K562 (cell line): ENCODE measurements around the gene KCTD11. TPM values are rescaled to one million over a fixed set of nuclear protein-coding genes. Genes with fewer than 3 reads are reported as not detected.

Experiments used
- polyA plus RNA-seq, 8 experiments: library from polyadenylated mRNA; depleted of rRNA in 4 of 8; stranded (reverse) in 5 of 8; unstranded in 3 of 8; fragments of >200 nt; fragmentation: Nextera tagmentation in 2 of 8; fragmentation: Illumina TruSeq in 1 of 8; extraction: Ambion mirVana in 2 of 8; extraction: Trizol in 1 of 8; gene quantifications; 2 replicates each; pipeline versions ENCODE4 v1.2.1 to v1.2.3, GENCODE V29; 2011 to 2014; ENCODE audit warnings: inconsistent platforms in 1 of 8, missing spikeins in 1 of 8
- small RNA-seq: library from RNA; depleted of rRNA; stranded (forward); fragments of <200 nt; gene quantifications from one replicate; pipeline ENCODE3, GENCODE V24; 2014
- total RNA-seq, 7 experiments: library from RNA; depleted of rRNA in 6 of 7; stranded (reverse); fragments of >200 nt in 6 of 7; fragmentation: Illumina TruSeq in 2 of 7; extraction: Trizol in 2 of 7; gene quantifications; 2 replicates each; pipeline versions ENCODE4 v1.2.1 to v1.2.3, GENCODE V29; 2011 to 2021; ENCODE audit warnings: low replicate concordance in 1 of 7

The KCTD11 gene
- total and polyA plus RNA-seq, 9 of the 15 experiments (the other 6 are each of a cell fraction or from before 2014, with no cell fraction given): 0.01 to 3.2 (median 2.5) TPM; not detected in 1

Small RNA genes lying within 50 kb of the gene (small RNA-seq; reads per million reads assigned to genes)
- gene AC026954.2: not detected

Other genes with a start within 250 kb of the KCTD11 start
Only the 7 nearest of the 36 such genes appear.
- 772 and 1,052 TPM in 2 replicates for gene EIF5A, start 44.5 kb upstream of the KCTD11 start, total RNA-seq (2014; rRNA removed)
- 407 and 468 TPM in 2 replicates for gene EIF5A, start 44.5 kb upstream of the KCTD11 start, total RNA-seq (2014; rRNA removed; fragmentation: Illumina TruSeq; extraction: Trizol)
- gene EIF5A, start 44.5 kb upstream of the KCTD11 start, total RNA-seq (2015; rRNA removed; fragmentation: Illumina TruSeq; extraction: Trizol): 519 and 545 TPM in 2 replicates
- 939 and 976 TPM in 2 replicates for gene EIF5A, start 44.5 kb upstream of the KCTD11 start, total RNA-seq (2021)
- 752 and 898 TPM in 2 replicates for gene EIF5A, start 44.5 kb upstream of the KCTD11 start, polyA plus RNA-seq (2011; rRNA removed)
- 1,163 and 1,198 TPM in 2 replicates for gene EIF5A, start 44.5 kb upstream of the KCTD11 start, polyA plus RNA-seq (2014; fragmentation: Illumina TruSeq; extraction: Trizol)
- 10 to 100 TPM; 22.9 to 82.7 TPM for gene EIF5A, start 44.5 kb upstream of the KCTD11 start, polyA plus RNA-seq (2014; fragmentation: Nextera tagmentation; extraction: Ambion mirVana)
- gene EIF5A, start 44.5 kb upstream of the KCTD11 start, polyA plus RNA-seq (2014; rRNA removed): 917 and 945 TPM in 2 replicates
- 60.5 and 75.7 TPM in 2 replicates for gene GPS2, start 36.8 kb upstream of the KCTD11 start, total RNA-seq (2014; rRNA removed)
- 35.6 and 37.0 TPM in 2 replicates for gene GPS2, start 36.8 kb upstream of the KCTD11 start, total RNA-seq (2014; rRNA removed; fragmentation: Illumina TruSeq; extraction: Trizol)
- 36.8 and 39.1 TPM in 2 replicates for gene GPS2, start 36.8 kb upstream of the KCTD11 start, total RNA-seq (2015; rRNA removed; fragmentation: Illumina TruSeq; extraction: Trizol)
- gene GPS2, start 36.8 kb upstream of the KCTD11 start, total RNA-seq (2021): 41.8 and 43.7 TPM in 2 replicates
- gene GPS2, start 36.8 kb upstream of the KCTD11 start, polyA plus RNA-seq (2011; rRNA removed): 18.4 and 22.4 TPM in 2 replicates
- 58.9 and 61.5 TPM in 2 replicates for gene GPS2, start 36.8 kb upstream of the KCTD11 start, polyA plus RNA-seq (2014; fragmentation: Illumina TruSeq; extraction: Trizol)
- gene GPS2, start 36.8 kb upstream of the KCTD11 start, polyA plus RNA-seq (2014; fragmentation: Nextera tagmentation; extraction: Ambion mirVana): 10 to 100 TPM; 18.3 to 21.1 TPM
- gene GPS2, start 36.8 kb upstream of the KCTD11 start, polyA plus RNA-seq (2014; rRNA removed): 45.6 and 47.6 TPM in 2 replicates
- gene NEURL4, start 22.8 kb upstream of the KCTD11 start, total RNA-seq (2014; rRNA removed): 10.5 and 15.2 TPM in 2 replicates
- gene NEURL4, start 22.8 kb upstream of the KCTD11 start, total RNA-seq (2014; rRNA removed; fragmentation: Illumina TruSeq; extraction: Trizol): 5.9 and 8.3 TPM in 2 replicates
- gene NEURL4, start 22.8 kb upstream of the KCTD11 start, total RNA-seq (2015; rRNA removed; fragmentation: Illumina TruSeq; extraction: Trizol): 13.5 and 13.9 TPM in 2 replicates
- 29.8 and 37.4 TPM in 2 replicates for gene NEURL4, start 22.8 kb upstream of the KCTD11 start, total RNA-seq (2021)
- gene NEURL4, start 22.8 kb upstream of the KCTD11 start, polyA plus RNA-seq (2011; rRNA removed): 11.5 and 18.4 TPM in 2 replicates
- gene NEURL4, start 22.8 kb upstream of the KCTD11 start, polyA plus RNA-seq (2014; fragmentation: Illumina TruSeq; extraction: Trizol): 18.0 and 19.7 TPM in 2 replicates
- under 1 TPM; 0.08 to 0.39 TPM for gene NEURL4, start 22.8 kb upstream of the KCTD11 start, polyA plus RNA-seq (2014; fragmentation: Nextera tagmentation; extraction: Ambion mirVana)
- gene NEURL4, start 22.8 kb upstream of the KCTD11 start, polyA plus RNA-seq (2014; rRNA removed): 23.9 and 25.3 TPM in 2 replicates
- gene ACAP1, start 15.6 kb upstream of the KCTD11 start, total RNA-seq (2014; rRNA removed): 4.0 and 6.3 TPM in 2 replicates
- gene ACAP1, start 15.6 kb upstream of the KCTD11 start, total RNA-seq (2014; rRNA removed; fragmentation: Illumina TruSeq; extraction: Trizol): 0.57 and 2.3 TPM in 2 replicates
- gene ACAP1, start 15.6 kb upstream of the KCTD11 start, total RNA-seq (2015; rRNA removed; fragmentation: Illumina TruSeq; extraction: Trizol): 2.0 and 2.3 TPM in 2 replicates
- gene ACAP1, start 15.6 kb upstream of the KCTD11 start, total RNA-seq (2021): 7.4 and 8.5 TPM in 2 replicates
- gene ACAP1, start 15.6 kb upstream of the KCTD11 start, polyA plus RNA-seq (2011; rRNA removed): 2.8 and 5.9 TPM in 2 replicates
- gene ACAP1, start 15.6 kb upstream of the KCTD11 start, polyA plus RNA-seq (2014; fragmentation: Illumina TruSeq; extraction: Trizol): 2.4 and 3.7 TPM in 2 replicates
- gene ACAP1, start 15.6 kb upstream of the KCTD11 start, polyA plus RNA-seq (2014; fragmentation: Nextera tagmentation; extraction: Ambion mirVana): under 1 TPM; 0.15 to 0.38 TPM
- 2.9 and 3.9 TPM in 2 replicates for gene ACAP1, start 15.6 kb upstream of the KCTD11 start, polyA plus RNA-seq (2014; rRNA removed)
- gene TMEM95, start 3.0 kb downstream of the KCTD11 start, total RNA-seq (2014; rRNA removed): not detected in 2 replicates
- not detected in 2 replicates for gene TMEM95, start 3.0 kb downstream of the KCTD11 start, total RNA-seq (2014; rRNA removed; fragmentation: Illumina TruSeq; extraction: Trizol)
- gene TMEM95, start 3.0 kb downstream of the KCTD11 start, total RNA-seq (2015; rRNA removed; fragmentation: Illumina TruSeq; extraction: Trizol): not detected in 2 replicates
- not detected in 2 replicates for gene TMEM95, start 3.0 kb downstream of the KCTD11 start, total RNA-seq (2021)
- not detected in 2 replicates for gene TMEM95, start 3.0 kb downstream of the KCTD11 start, polyA plus RNA-seq (2011; rRNA removed)
- not detected in 2 replicates for gene TMEM95, start 3.0 kb downstream of the KCTD11 start, polyA plus RNA-seq (2014; fragmentation: Illumina TruSeq; extraction: Trizol)
- gene TMEM95, start 3.0 kb downstream of the KCTD11 start, polyA plus RNA-seq (2014; fragmentation: Nextera tagmentation; extraction: Ambion mirVana): not detected
- not detected in 2 replicates for gene TMEM95, start 3.0 kb downstream of the KCTD11 start, polyA plus RNA-seq (2014; rRNA removed)
- 2.1 and 3.2 TPM in 2 replicates for gene TNK1, start 28.9 kb downstream of the KCTD11 start, total RNA-seq (2014; rRNA removed)
- 1.1 and 1.2 TPM in 2 replicates for gene TNK1, start 28.9 kb downstream of the KCTD11 start, total RNA-seq (2014; rRNA removed; fragmentation: Illumina TruSeq; extraction: Trizol)
- gene TNK1, start 28.9 kb downstream of the KCTD11 start, total RNA-seq (2015; rRNA removed; fragmentation: Illumina TruSeq; extraction: Trizol): 1.5 and 2.6 TPM in 2 replicates
- gene TNK1, start 28.9 kb downstream of the KCTD11 start, total RNA-seq (2021): 5.2 and 5.5 TPM in 2 replicates
- gene TNK1, start 28.9 kb downstream of the KCTD11 start, polyA plus RNA-seq (2011; rRNA removed): 3.0 and 7.3 TPM in 2 replicates
- gene TNK1, start 28.9 kb downstream of the KCTD11 start, polyA plus RNA-seq (2014; fragmentation: Illumina TruSeq; extraction: Trizol): 2.8 and 3.8 TPM in 2 replicates
- gene TNK1, start 28.9 kb downstream of the KCTD11 start, polyA plus RNA-seq (2014; fragmentation: Nextera tagmentation; extraction: Ambion mirVana): under 1 TPM; 0.28 to 0.41 TPM
- 4.2 and 6.8 TPM in 2 replicates for gene TNK1, start 28.9 kb downstream of the KCTD11 start, polyA plus RNA-seq (2014; rRNA removed)
- gene PLSCR3, start 42.4 kb downstream of the KCTD11 start, total RNA-seq (2014; rRNA removed): 9.6 and 12.5 TPM in 2 replicates
- 1.5 and 3.2 TPM in 2 replicates for gene PLSCR3, start 42.4 kb downstream of the KCTD11 start, total RNA-seq (2014; rRNA removed; fragmentation: Illumina TruSeq; extraction: Trizol)
- gene PLSCR3, start 42.4 kb downstream of the KCTD11 start, total RNA-seq (2015; rRNA removed; fragmentation: Illumina TruSeq; extraction: Trizol): 3.2 and 4.4 TPM in 2 replicates
- 12.1 and 13.8 TPM in 2 replicates for gene PLSCR3, start 42.4 kb downstream of the KCTD11 start, total RNA-seq (2021)
- 4.5 and 6.9 TPM in 2 replicates for gene PLSCR3, start 42.4 kb downstream of the KCTD11 start, polyA plus RNA-seq (2011; rRNA removed)
- gene PLSCR3, start 42.4 kb downstream of the KCTD11 start, polyA plus RNA-seq (2014; fragmentation: Illumina TruSeq; extraction: Trizol): 16.0 and 16.8 TPM in 2 replicates
- 1 to 10 TPM; 3.2 to 3.3 TPM for gene PLSCR3, start 42.4 kb downstream of the KCTD11 start, polyA plus RNA-seq (2014; fragmentation: Nextera tagmentation; extraction: Ambion mirVana)
- gene PLSCR3, start 42.4 kb downstream of the KCTD11 start, polyA plus RNA-seq (2014; rRNA removed): 12.8 and 15.7 TPM in 2 replicates